Nephron progenitor cell (in vitro differentiated cells): ENCODE measurements around the gene KRTAP12-4.
"Not testable (repeated sequence)": the region's sequence is repeated elsewhere in the genome, so short reads cannot be mapped to it uniquely, and the experiment has no call there.

ENCODE experiments used
- DNase-seq: peaks from one replicate; pipeline ENCODE4 v3.0.0; 2021
- H3K27ac Mint-ChIP-seq: 2 replicates; pipeline ENCODE4 v1.8.0; 2021; ENCODE audit warnings: mild to moderate bottlenecking, moderate library complexity, mixed read lengths
- H3K27me3 Mint-ChIP-seq: 2 replicates; pipeline ENCODE4 v1.8.0; 2021; ENCODE audit warnings: mild to moderate bottlenecking, low read depth, mixed read lengths; ENCODE audit not compliant: poor library complexity
- H3K36me3 Mint-ChIP-seq: 2 replicates; pipeline ENCODE4 v1.8.0; 2021; ENCODE audit warnings: low read depth, mixed read lengths
- H3K4me1 Mint-ChIP-seq: 2 replicates; pipeline ENCODE4 v1.8.0; 2021; ENCODE audit warnings: mixed read lengths
- H3K4me3 Mint-ChIP-seq: 2 replicates; pipeline ENCODE4 v1.8.0; 2021; ENCODE audit warnings: mild to moderate bottlenecking, moderate library complexity, mixed read lengths
- H3K9me3 Mint-ChIP-seq: 2 replicates; pipeline ENCODE4 v1.8.0; 2021; ENCODE audit warnings: mild to moderate bottlenecking, moderate library complexity, mixed read lengths
- CTCF ChIP-seq: fragments of 200-600 bp; sonication (generic); IDR thresholded peaks from 2 replicates; pipeline ENCODE4 v1.5.0; 2021; ENCODE audit warnings: antibody characterized with exemption

The KRTAP12-4 gene

GRCh38 chr21:44637018-44637850, 17.2 kb downstream of the KRTAP12-4 start, which contains the start of gene KRTAP10-10:
KRTAP10-10 (plus strand) TSS chr21:44637356; CDS start chr21:44637418, 62 bp downstream.
- Mint-ChIP-seq H3K27ac (no peak within 1 kb of the TSS), H3K36me3 (peaks cover under 1% of the 10 kb centered on the region), H3K4me1 (peaks cover 10% of the 10 kb centered on the region), H3K9me3 (peaks cover 51% of the 10 kb centered on the region), H3K27me3 (peaks cover 3% of the 10 kb centered on the region), H3K4me3 (no peak within 1 kb of the TSS)
- DNase-seq, result no peak
- no peak for TF ChIP-seq CTCF

- no peak for TF ChIP-seq CTCF
- Mint-ChIP-seq H3K9me3 (peaks cover 51% of the 10 kb centered on the region), H3K4me3 (no peak overlapping the region), H3K27me3 (peaks cover 3% of the 10 kb centered on the region), H3K36me3 (peaks cover 9% of the 10 kb centered on the region), H3K4me1 (peaks cover 10% of the 10 kb centered on the region), H3K27ac (no peak overlapping the region)
- no peak for DNase-seq
These were observed 18.0 kb downstream of the KRTAP12-4 start for GRCh38 chr21:44636209-44637017.

- Mint-ChIP-seq H3K27ac (no peak overlapping the region), H3K36me3 (peaks cover 18% of the 10 kb centered on the region), H3K4me1 (peaks cover 9% of the 10 kb centered on the region), H3K27me3 (peaks cover 7% of the 10 kb centered on the region), H3K4me3 (no peak overlapping the region), H3K9me3 (peaks cover 50% of the 10 kb centered on the region)
- no peak for DNase-seq
- no peak for TF ChIP-seq CTCF
These were observed 22.4 kb downstream of the KRTAP12-4 start for GRCh38 chr21:44632067-44632466.

GRCh38 chr21:44630440-44630839, 24.0 kb downstream of the KRTAP12-4 start:
- Mint-ChIP-seq H3K27ac (no peak overlapping the region), H3K36me3 (peaks cover 18% of the 10 kb centered on the region), H3K4me1 (peaks cover 7% of the 10 kb centered on the region), H3K27me3 (peaks cover 7% of the 10 kb centered on the region), H3K4me3 (no peak overlapping the region), H3K9me3 (peaks cover 54% of the 10 kb centered on the region)
- no peak for DNase-seq
- no peak for TF ChIP-seq CTCF

- TF ChIP-seq CTCF, result no peak
- peaks cover 27% of the 10 kb centered on the region for H3K36me3 Mint-ChIP-seq
- no peak overlapping the region for H3K4me3 Mint-ChIP-seq
- no peak for DNase-seq
- H3K27me3 Mint-ChIP-seq, result peaks cover 10% of the 10 kb centered on the region
- peaks cover 7% of the 10 kb centered on the region for H3K4me1 Mint-ChIP-seq
- H3K27ac Mint-ChIP-seq, result no peak overlapping the region
- H3K9me3 Mint-ChIP-seq, result peaks cover 60% of the 10 kb centered on the region
These were observed 25.6 kb downstream of the KRTAP12-4 start for GRCh38 chr21:44628707-44629391.

GRCh38 chr21:44627831-44628233, 26.6 kb downstream of the KRTAP12-4 start:
- not testable (repeated sequence) for H3K27ac Mint-ChIP-seq, DNase-seq, H3K4me1 Mint-ChIP-seq, H3K4me3 Mint-ChIP-seq
- peaks cover 33% of the 10 kb centered on the region for H3K36me3 Mint-ChIP-seq
- H3K27me3 Mint-ChIP-seq, result peaks cover 10% of the 10 kb centered on the region
- H3K9me3 Mint-ChIP-seq, result peaks cover 60% of the 10 kb centered on the region

- not testable (repeated sequence) for H3K4me3 Mint-ChIP-seq, H3K4me1 Mint-ChIP-seq, DNase-seq, H3K27me3 Mint-ChIP-seq, H3K27ac Mint-ChIP-seq
- peaks cover 33% of the 10 kb centered on the region for H3K36me3 Mint-ChIP-seq
- peaks cover 61% of the 10 kb centered on the region for H3K9me3 Mint-ChIP-seq
These were observed 27.2 kb downstream of the KRTAP12-4 start for GRCh38 chr21:44627181-44627822.
